Lower lobe of right lung (tissue), 2 donors: Measurements from ENCODE around the gene CWC22. TPM values are rescaled to one million over a fixed set of nuclear protein-coding genes. Genes with fewer than 3 reads are reported as not detected.

ENCODE experiments used
- ATAC-seq, 2 donors: fragments of 200-7000 bp; cut with Tn5 transposase; one replicate each; pipeline ENCODE4 v1.9.1; 2020 to 2022; ENCODE audit warnings: mild to moderate bottlenecking in 2 of 2, moderate library complexity in 2 of 2
- DNase-seq: peaks from one replicate; pipeline ENCODE4 v3.0.0-alpha.2; 2020
- H3K27ac ChIP-seq: fragments of 200-600 bp; one replicate; pipeline ENCODE4 v1.8.0; 2022
- H3K27me3 ChIP-seq: fragments of 200-600 bp; one replicate; pipeline ENCODE4 v1.8.0; 2022; ENCODE audit warnings: low read depth
- H3K36me3 ChIP-seq: fragments of 200-600 bp; one replicate; pipeline ENCODE4 v1.8.0; 2022; ENCODE audit warnings: mild to moderate bottlenecking
- H3K4me1 ChIP-seq: fragments of 200-600 bp; one replicate; pipeline ENCODE4 v1.8.0; 2022
- H3K4me3 ChIP-seq: fragments of 200-600 bp; one replicate; pipeline ENCODE4 v1.8.0; 2022; ENCODE audit warnings: mild to moderate bottlenecking
- H3K9me3 ChIP-seq: fragments of 200-600 bp; one replicate; pipeline ENCODE4 v1.8.0; 2022
- CTCF ChIP-seq: fragments of 200-600 bp; IDR thresholded peaks from one replicate; pipeline ENCODE4 v1.8.0; 2022; ENCODE audit warnings: antibody characterized with exemption, mild to moderate bottlenecking
- intact Hi-C: fragments of 100-400 bp; cut with DNase I; formaldehyde crosslinking; loops from one replicate; pipeline ENCODE4 v1.11.0; 2022
- total RNA-seq: library from RNA; stranded (reverse); fragmentation: NEBNext Ultra II Directional; extraction: Animal tissue kit (Norgen Biotek cat#: 25700); gene quantifications from one replicate; pipeline ENCODE4 v1.2.1, GENCODE V29; 2021
- donor health status: DM: no; HTN: yes; CAD: no; lungs with severe emphysema.

CWC22 gene
- total RNA-seq, 1 donor from 2014 or later: 17.5 TPM

- peaks cover 14% of the 10 kb centered on the region for H3K4me1 ChIP-seq
- no peaks in the 10 kb centered on the region for H3K27me3 ChIP-seq
- H3K27ac ChIP-seq: no peak overlapping the region
- intact Hi-C loops: no loop called here
- no peaks in the 10 kb centered on the region for H3K9me3 ChIP-seq
- no peak overlapping the region for H3K4me3 ChIP-seq
- no peak for ATAC-seq
- H3K36me3 ChIP-seq: no peaks in the 10 kb centered on the region
- TF ChIP-seq CTCF: no peak
- no peak for DNase-seq
These were observed 4.8 kb downstream of the CWC22 start for GRCh38 chr2:180002198-180002770.

- Histone ChIP-seq H3K4me1 (peaks cover 14% of the 10 kb centered on the region), H3K9me3 (no peaks in the 10 kb centered on the region), H3K4me3 (no peak overlapping the region), H3K36me3 (no peaks in the 10 kb centered on the region), H3K27me3 (no peaks in the 10 kb centered on the region), H3K27ac (no peak overlapping the region)
- no peak for TF ChIP-seq CTCF
- ATAC-seq: no peak
- intact Hi-C loops: no loop called here
- no peak for DNase-seq
These were observed 5.4 kb downstream of the CWC22 start for GRCh38 chr2:180001726-180002125.

GRCh38 chr2:180000434-180000833 lies 6.7 kb downstream of the CWC22 start:
- ATAC-seq (no peak), DNase-seq (no peak)
- peaks cover 4% of the 10 kb centered on the region for H3K4me1 ChIP-seq

GRCh38 chr2:179999000-179999399 lies 8.1 kb downstream of the CWC22 start:
- no peaks in the 10 kb centered on the region for H3K36me3 ChIP-seq
- H3K4me3 ChIP-seq: no peak overlapping the region
- no peak for DNase-seq
- H3K9me3 ChIP-seq: no peaks in the 10 kb centered on the region
- no peak for ATAC-seq
- H3K4me1 ChIP-seq: no peaks in the 10 kb centered on the region
- TF ChIP-seq CTCF: no peak
- intact Hi-C loops: no loop called here
- H3K27me3 ChIP-seq: no peaks in the 10 kb centered on the region
- H3K27ac ChIP-seq: no peak overlapping the region

More at GRCh38 chr2:180000434-180000833, 6.7 kb downstream of the CWC22 start:
- Histone ChIP-seq H3K4me3 (no peak overlapping the region), H3K27me3 (no peaks in the 10 kb centered on the region), H3K27ac (no peak overlapping the region), H3K36me3 (no peaks in the 10 kb centered on the region), H3K9me3 (no peaks in the 10 kb centered on the region)
- no peak for TF ChIP-seq CTCF
- intact Hi-C loops: no loop called here

- Histone ChIP-seq H3K4me3 (no peak overlapping the region), H3K4me1 (no peaks in the 10 kb centered on the region), H3K27me3 (no peaks in the 10 kb centered on the region), H3K27ac (no peak overlapping the region), H3K9me3 (no peaks in the 10 kb centered on the region), H3K36me3 (peaks cover 22% of the 10 kb centered on the region)
- DNase-seq (no peak), ATAC-seq (no peak)
- no peak for TF ChIP-seq CTCF
- intact Hi-C loops: no loop called here
These were observed 11.2 kb downstream of the CWC22 start for GRCh38 chr2:179995741-179996515.
